NT2/D1 (cell line): ENCODE results near the gene CHL1.

Experiments
- SUZ12 ChIP-seq: IDR thresholded peaks from 2 replicates; pipeline ENCODE4 v1.6.1; 2011; ENCODE audit not compliant: insufficient read length, insufficient read depth; ENCODE audit errors: extremely low read depth
- YY1 ChIP-seq: IDR thresholded peaks from 2 replicates; pipeline ENCODE4 v1.6.1; 2011; ENCODE audit not compliant: insufficient read length, insufficient read depth
- ZNF274 ChIP-seq: IDR thresholded peaks from 2 replicates; pipeline ENCODE4 v1.6.1; 2011; ENCODE audit warnings: mild to moderate bottlenecking, low read depth, low read length

DNA sequence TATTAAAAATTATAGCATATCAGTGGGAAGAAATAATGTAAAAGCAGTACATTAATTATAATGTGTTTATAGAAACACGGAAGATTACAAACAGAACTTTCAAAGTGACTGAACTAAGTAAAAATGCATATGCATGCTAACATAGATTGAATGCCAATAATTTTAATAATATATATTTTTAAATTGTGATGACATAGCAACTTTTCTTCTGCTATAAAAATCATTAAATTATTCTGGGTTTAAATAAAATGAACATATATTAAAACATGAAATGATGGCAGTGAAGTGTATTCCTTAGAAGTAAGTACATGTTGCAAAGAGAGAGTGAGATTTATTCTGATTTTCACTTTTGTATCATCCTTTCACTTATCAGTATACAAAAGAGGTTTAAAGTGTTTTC lies 128.9 kb downstream of the CHL1 start:
- TF ChIP-seq YY1 (no peak), SUZ12 (no peak), ZNF274 (no peak)
